Keratinocyte (primary cell): ENCODE data around the gene PICALM. TPM values are rescaled to one million over a fixed set of nuclear protein-coding genes. Genes with fewer than 3 reads are reported as not detected.

Source experiments
- DNase-seq: peaks from one replicate; pipeline ENCODE4 v3.0.0-alpha.2; 2011; ENCODE audit warnings: low read depth, missing footprints, low spot score
- FAIRE-seq: peaks from 2 replicates; lab custom pipeline; 2011; peaks lifted over from hg19 to GRCh38; lab: Jason Lieb, UNC
- H2AFZ ChIP-seq: 2 replicates; pipeline ENCODE4 v1.6.0; 2012; ENCODE audit warnings: low read length, control low read depth, inconsistent platforms; ENCODE audit not compliant: control insufficient read depth
- H3K27ac ChIP-seq: 2 replicates; pipeline ENCODE4 v1.5.1; 2011; ENCODE audit warnings: low read length; ENCODE audit not compliant: control insufficient read depth, insufficient read depth
- H3K27me3 ChIP-seq: 3 replicates; pipeline ENCODE4 v1.6.0; 2011; ENCODE audit warnings: low read length; ENCODE audit not compliant: control insufficient read depth, insufficient read depth; ENCODE audit errors: extremely low read depth
- H3K36me3 ChIP-seq, 2 experiments: 2 replicates in 1 of 2; 3 replicates in 1 of 2; pipeline ENCODE4 v1.5.1; 2011; ENCODE audit warnings: low read length in 2 of 2, mild to moderate bottlenecking in 1 of 2; ENCODE audit not compliant: control insufficient read depth in 2 of 2, insufficient read depth in 2 of 2; ENCODE audit errors: extremely low read depth in 1 of 2
- H3K4me1 ChIP-seq: 3 replicates; pipeline ENCODE4 v1.5.1; 2011; ENCODE audit warnings: low read length; ENCODE audit not compliant: control insufficient read depth, insufficient read depth; ENCODE audit errors: extremely low read depth
- H3K4me2 ChIP-seq: 3 replicates; pipeline ENCODE4 v1.6.0; 2011; ENCODE audit warnings: low read depth, low read length; ENCODE audit not compliant: control insufficient read depth, insufficient read depth; ENCODE audit errors: extremely low read depth
- H3K4me3 ChIP-seq, 3 experiments: fragments of 200-600 bp in 1 of 3; sonication (generic) in 1 of 3; 2 replicates in 2 of 3; 3 replicates in 1 of 3; pipeline ENCODE4 v1.5.1; 2011 to 2016; ENCODE audit warnings: low read length in 3 of 3, mild to moderate bottlenecking in 3 of 3, control low read depth in 2 of 3, inconsistent platforms in 1 of 3, low read depth in 1 of 3, mixed read lengths in 1 of 3, mixed run types in 1 of 3, moderate library complexity in 1 of 3; ENCODE audit not compliant: control insufficient read depth in 2 of 3, insufficient read depth in 2 of 3; ENCODE audit errors: extremely low read depth in 1 of 3
- H3K79me2 ChIP-seq: 2 replicates; pipeline ENCODE4 v1.6.0; 2012; ENCODE audit warnings: low read length; ENCODE audit not compliant: control insufficient read depth, insufficient read depth
- H3K9ac ChIP-seq: 3 replicates; pipeline ENCODE4 v1.6.0; 2011; ENCODE audit warnings: low read length; ENCODE audit not compliant: control insufficient read depth, insufficient read depth; ENCODE audit errors: extremely low read depth
- H3K9me1 ChIP-seq: 3 replicates; pipeline ENCODE4 v1.6.0; 2011; ENCODE audit warnings: low read length; ENCODE audit not compliant: control insufficient read depth, insufficient read depth; ENCODE audit errors: extremely low read depth
- H3K9me3 ChIP-seq: 2 replicates; pipeline ENCODE4 v1.5.1; 2012; ENCODE audit warnings: low read depth, low read length; ENCODE audit not compliant: control insufficient read depth
- H4K20me1 ChIP-seq: 3 replicates; pipeline ENCODE4 v1.6.0; 2011; ENCODE audit warnings: low read length; ENCODE audit not compliant: control insufficient read depth, insufficient read depth; ENCODE audit errors: extremely low read depth
- CTCF ChIP-seq, 3 experiments: IDR thresholded peaks in 1 of 3; conservative IDR thresholded peaks in 1 of 3; optimal IDR thresholded peaks in 1 of 3; 2 replicates in 2 of 3; 3 replicates in 1 of 3; pipeline versions ENCODE3 to v1.5.1; 2011; ENCODE audit warnings: low read length in 3 of 3, mild to moderate bottlenecking in 3 of 3, moderate library complexity in 2 of 3, control low read depth in 1 of 3, inconsistent platforms in 1 of 3; ENCODE audit not compliant: insufficient read depth in 2 of 3; ENCODE audit errors: extremely low read depth in 1 of 3
- EZH2 ChIP-seq: IDR thresholded peaks from one replicate; pipeline ENCODE4 v1.6.1; 2012; ENCODE audit warnings: inconsistent platforms, mild to moderate bottlenecking, low read length, moderate library complexity
- dilution Hi-C: fragments of 300-500 bp; cut with MboI; formaldehyde crosslinking; loops from one replicate; pipeline ENCODE4 v1.7.0; 2020; ENCODE audit warnings: low sequenced_read_pairs; ENCODE audit not compliant: extremely low pct_ligation_motif_present
- polyA plus RNA-seq, 5 experiments: library from polyadenylated mRNA; depleted of rRNA in 3 of 5; stranded (reverse) in 3 of 5; stranded (forward) in 1 of 5; unstranded in 1 of 5; fragments of >200 nt; gene quantifications; 1 replicate in 1 of 5; 2 replicates in 3 of 5; 3 replicates in 1 of 5; pipeline versions ENCODE4 v1.2.1 to v1.2.3, GENCODE V29; 2011 to 2012; ENCODE audit warnings: missing spikeins in 2 of 5, low read depth in 1 of 5, low replicate concordance in 1 of 5

PICALM gene
- polyA plus RNA-seq, 1 donor (not counting 4 experiments of a cell fraction or from before 2014, with no cell fraction given): 293 TPM

DNA sequence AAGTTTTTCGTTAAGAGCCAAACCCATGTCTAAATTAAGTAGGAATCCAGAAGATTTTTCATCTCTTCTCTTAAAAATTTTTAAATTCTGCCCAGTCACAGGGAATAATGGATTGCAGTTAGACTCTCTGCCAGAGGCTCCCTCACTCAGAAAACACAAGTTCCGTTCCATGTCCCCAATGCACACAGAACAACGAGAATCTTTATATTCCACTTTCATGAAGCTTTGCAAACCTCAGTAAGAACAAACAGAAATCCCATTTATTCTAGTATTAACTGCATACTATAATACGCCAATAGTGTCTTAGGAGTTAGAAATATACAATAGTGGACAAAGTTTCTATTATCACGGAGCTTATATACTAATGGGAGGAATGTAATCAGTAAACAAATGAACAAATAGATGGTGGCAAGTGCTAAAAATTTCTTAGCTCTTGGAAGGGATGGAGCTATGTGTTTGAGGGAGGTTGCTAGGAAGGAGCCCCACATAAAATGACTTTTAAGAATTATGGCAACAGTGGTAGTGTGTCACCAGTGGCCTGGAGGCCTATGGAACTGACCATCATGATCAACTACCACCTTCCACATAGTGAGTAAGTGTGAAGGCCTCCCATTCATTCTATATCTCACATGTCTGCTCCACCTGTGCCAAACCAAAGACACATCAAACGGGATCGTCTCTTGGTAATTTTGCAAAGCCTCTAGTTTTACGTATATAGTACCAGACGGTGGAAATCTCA, 24.9 kb downstream of the PICALM start:
- Histone ChIP-seq H3K36me3 (no peaks in the 10 kb centered on the region), H3K9me3 (no peaks in the 10 kb centered on the region), H3K9ac (no peak overlapping the region), H3K27me3 (no peaks in the 10 kb centered on the region), H3K9me1 (no peaks in the 10 kb centered on the region), H3K4me2 (no peak overlapping the region), H4K20me1 (peaks cover 36% of the 10 kb centered on the region), H3K79me2 (peaks cover 98% of the 10 kb centered on the region), H3K27ac (no peak overlapping the region), H3K4me3 (no peak overlapping the region), H3K4me1 (peaks cover 26% of the 10 kb centered on the region), H2AFZ (no peak overlapping the region)
- no peak for DNase-seq
- TF ChIP-seq EZH2 (no peak), CTCF (optimal IDR thresholded peaks at IDR 0.05 in 1 of 3, IDR thresholded peaks at IDR 0.05 in 1 of 3, conservative IDR thresholded peaks at IDR 0.05 in 1 of 3; ENCODE audit: extremely low read depth in 1 of 3, insufficient read depth in 2 of 3, low read length in 3 of 3) (no peak)
- dilution Hi-C loops: loop anchor here (25.0 kb wide), 1 partner anchor 168 kb away; no protein-coding TSS in a partner anchor
- no peak for FAIRE-seq

- peaks cover 22% of the 10 kb centered on the region for H3K4me1 ChIP-seq
- TF ChIP-seq CTCF (optimal IDR thresholded peaks at IDR 0.05 in 1 of 3, IDR thresholded peaks at IDR 0.05 in 1 of 3, conservative IDR thresholded peaks at IDR 0.05 in 1 of 3; ENCODE audit: extremely low read depth in 1 of 3, insufficient read depth in 2 of 3, low read length in 3 of 3) (peak; percentile 72 to 82 (median 75)), EZH2 (no peak)
- H3K9me3 ChIP-seq: no peaks in the 10 kb centered on the region
- no peaks in the 10 kb centered on the region for H3K36me3 ChIP-seq
- H3K4me3 ChIP-seq: peak overlapping the region in 1 of 3 experiments; percentile 2
- FAIRE-seq (peak; percentile 98), DNase-seq (peak; percentile 69)
- H3K4me2 ChIP-seq: peak overlapping the region; percentile 26
- H4K20me1 ChIP-seq: peaks cover 27% of the 10 kb centered on the region
- peak overlapping the region; percentile 3 for H3K27ac ChIP-seq
- H3K27me3 ChIP-seq: no peaks in the 10 kb centered on the region
- no peak overlapping the region for H3K9ac ChIP-seq
- dilution Hi-C loops: loop anchor here (25.0 kb wide), 1 partner anchor 170 kb away; no protein-coding TSS in a partner anchor
- H3K9me1 ChIP-seq: no peaks in the 10 kb centered on the region
- no peak overlapping the region for H2AFZ ChIP-seq
- peaks cover 95% of the 10 kb centered on the region for H3K79me2 ChIP-seq
Measured at GRCh38 chr11:86041975-86042378, 26.9 kb downstream of the PICALM start.
